ENCODE results near the gene ESAM.

The ESAM gene, protein sequence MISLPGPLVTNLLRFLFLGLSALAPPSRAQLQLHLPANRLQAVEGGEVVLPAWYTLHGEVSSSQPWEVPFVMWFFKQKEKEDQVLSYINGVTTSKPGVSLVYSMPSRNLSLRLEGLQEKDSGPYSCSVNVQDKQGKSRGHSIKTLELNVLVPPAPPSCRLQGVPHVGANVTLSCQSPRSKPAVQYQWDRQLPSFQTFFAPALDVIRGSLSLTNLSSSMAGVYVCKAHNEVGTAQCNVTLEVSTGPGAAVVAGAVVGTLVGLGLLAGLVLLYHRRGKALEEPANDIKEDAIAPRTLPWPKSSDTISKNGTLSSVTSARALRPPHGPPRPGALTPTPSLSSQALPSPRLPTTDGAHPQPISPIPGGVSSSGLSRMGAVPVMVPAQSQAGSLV

DNA sequence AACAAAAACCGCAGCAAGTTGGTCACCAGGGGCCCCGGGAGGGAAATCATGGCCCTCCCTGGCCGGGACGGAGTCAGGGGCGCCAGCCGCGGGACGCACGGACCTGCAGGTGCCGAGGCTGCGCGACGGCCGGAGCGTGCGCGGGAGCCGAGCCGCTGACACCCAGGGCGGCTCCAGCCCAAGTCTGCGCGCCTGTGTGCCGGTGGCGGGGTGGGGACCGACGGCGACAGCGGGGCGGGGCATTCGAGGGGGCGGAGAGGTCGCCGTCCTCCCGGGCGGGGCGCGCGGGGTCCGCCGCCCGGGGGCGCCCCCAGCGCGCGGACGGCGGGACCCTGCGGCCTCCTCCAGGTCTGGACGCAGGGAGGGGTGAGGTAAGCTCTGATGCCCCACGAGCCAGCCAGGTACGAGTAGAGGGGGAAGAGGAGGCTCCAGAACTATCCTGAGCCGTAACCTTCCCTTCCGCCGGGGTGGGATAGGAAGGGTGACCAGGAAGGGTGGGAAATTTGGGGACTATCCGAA is at the start of gene ESAM:
TSS of gene ESAM (minus strand) at position 186 of the 519 bp plus-strand sequence. CDS start at position 50, 136 bp downstream.
- DNase-seq (ENCODE audit: low read depth in 1 of 2, low spot score in 1 of 2) = no peak

DNA sequence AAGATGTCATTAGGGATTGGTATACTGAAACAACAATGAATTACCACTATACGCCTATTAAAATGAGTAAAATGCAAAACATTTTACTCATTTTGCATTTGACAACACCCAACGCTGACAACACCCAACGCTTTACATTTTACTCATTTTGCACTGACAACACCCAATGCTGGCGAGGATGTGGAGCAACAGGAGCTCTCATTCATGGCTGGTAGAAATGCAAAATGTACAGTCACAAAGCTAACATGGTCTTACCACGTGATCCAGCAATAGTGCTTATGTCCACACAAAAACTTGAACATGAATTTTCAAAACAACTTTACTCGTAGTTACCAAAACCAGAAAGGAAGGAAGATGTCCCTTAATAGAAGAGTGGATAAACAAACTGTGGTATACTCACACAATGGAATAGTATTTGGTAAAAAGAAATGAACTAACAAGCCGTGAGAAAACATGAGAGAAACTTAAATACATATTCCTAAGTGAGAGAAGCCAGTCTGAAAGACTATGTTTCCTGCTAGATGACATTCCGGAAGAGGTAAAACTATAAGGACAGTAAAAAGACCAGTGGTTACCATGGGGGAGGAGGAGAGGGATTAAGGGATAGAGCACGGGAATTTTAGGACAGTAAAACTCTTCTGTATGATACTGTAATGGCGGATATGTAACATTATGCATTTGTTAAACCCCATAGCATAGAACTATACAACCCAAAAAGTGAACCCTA is 49.5 kb upstream of the ESAM start:
- no peak for DNase-seq (ENCODE audit: low read depth in 1 of 2, low spot score in 1 of 2)

DNA sequence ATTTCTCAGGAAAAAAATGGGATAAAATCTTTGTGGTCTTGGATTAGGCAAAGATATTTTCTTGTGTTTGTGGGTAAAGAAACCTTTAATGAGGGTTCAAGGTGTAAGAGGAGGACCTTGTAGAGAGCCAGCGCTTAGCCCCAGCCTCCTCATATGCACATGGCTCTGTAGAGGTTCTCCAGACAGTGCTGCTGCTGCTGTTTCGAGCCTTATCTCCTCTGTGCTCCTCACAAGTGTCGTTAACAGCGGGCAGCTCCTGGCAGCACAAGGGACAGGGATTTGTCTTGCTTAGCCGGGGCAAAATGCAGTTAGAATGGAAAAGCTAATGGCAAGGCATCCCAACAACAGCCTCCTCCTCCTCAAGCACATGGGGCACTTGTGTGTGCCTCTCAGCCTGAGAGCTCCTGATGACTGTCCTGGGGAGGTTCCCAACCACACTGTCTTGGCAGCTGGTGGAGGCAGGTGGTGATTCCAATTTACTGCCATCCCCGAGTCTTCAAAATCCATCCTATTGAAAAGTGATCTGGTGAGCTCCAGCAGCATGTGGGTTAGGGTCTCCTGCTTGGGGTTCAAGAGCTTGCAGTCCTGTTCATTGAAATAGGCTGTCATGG is 45.7 kb upstream of the ESAM start:
- no peak for DNase-seq (ENCODE audit: low read depth in 1 of 2, low spot score in 1 of 2)

DNA sequence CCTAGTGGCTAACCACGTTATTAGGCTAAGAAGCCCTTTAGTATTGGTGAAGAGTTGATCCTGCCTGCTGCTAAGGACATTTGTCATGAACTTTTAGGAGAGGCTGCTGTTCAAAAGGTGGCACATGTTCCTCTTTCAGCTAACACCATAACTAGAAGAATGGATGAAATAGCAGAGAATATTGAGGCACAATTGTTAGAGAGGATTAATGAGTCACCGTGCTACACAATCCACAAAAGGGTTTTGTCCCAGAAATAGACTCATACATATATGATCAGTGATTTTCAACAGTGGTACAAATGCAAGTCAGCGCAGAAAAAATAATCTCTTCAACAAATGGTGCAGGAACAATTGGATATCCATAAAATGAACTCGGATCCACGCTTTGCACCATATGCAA is 45.1 kb upstream of the ESAM start:
- no peak for DNase-seq (ENCODE audit: low read depth in 1 of 2, low spot score in 1 of 2)

DNA sequence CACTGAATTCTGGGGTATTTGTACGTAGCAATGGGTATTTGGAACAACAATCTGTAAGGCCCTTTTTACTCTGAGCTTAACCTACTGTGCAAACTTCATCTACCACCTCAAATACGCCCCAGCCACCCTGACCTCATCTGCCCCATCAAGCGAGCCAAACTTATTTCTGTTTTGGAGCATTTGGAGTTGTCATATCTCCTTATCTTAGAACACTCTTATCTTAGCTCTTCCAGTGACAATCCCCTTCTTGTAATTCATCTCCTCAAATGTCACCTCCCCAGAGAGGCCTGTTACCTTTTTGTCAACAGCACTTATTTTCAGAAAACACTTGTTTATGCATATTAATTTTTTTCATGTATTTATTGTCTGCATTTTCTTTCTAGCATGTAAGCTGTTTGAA is 42.8 kb upstream of the ESAM start:
- DNase-seq (ENCODE audit: low read depth in 1 of 2, low spot score in 1 of 2) = no peak

DNA sequence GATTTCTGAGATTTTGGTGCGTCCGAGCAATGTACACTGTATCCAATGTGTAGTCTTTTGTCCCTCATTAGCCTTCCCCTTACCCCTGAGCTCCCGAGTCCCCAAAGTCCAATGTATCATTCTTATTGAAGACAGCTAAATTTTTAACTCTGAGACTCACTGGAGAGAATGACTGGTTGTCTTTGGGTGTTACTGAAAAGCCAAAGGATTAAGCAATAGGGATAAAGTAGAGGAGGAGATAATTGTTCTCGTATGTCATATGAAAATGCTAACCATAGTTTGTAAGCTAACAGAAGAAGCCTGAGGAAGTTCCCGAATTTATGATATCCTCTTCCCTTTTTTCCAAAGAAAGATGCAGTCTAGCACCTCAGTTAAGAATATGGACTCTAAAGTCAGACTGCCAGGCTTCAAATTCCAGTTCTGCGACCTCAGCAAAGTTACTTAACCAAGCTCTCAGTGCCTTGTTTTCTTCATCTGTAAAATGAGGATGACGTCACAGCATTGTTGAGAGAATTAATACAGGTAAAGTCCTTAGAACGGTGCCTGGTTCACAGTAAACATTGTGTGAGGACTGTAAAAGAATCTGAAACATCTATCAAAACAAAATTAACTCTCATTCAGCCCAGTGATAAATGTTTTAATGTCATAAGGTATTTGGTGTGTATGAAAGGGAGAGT is 39.7 kb upstream of the ESAM start:
- DNase-seq (ENCODE audit: low read depth in 1 of 2, low spot score in 1 of 2) = no peak

DNA sequence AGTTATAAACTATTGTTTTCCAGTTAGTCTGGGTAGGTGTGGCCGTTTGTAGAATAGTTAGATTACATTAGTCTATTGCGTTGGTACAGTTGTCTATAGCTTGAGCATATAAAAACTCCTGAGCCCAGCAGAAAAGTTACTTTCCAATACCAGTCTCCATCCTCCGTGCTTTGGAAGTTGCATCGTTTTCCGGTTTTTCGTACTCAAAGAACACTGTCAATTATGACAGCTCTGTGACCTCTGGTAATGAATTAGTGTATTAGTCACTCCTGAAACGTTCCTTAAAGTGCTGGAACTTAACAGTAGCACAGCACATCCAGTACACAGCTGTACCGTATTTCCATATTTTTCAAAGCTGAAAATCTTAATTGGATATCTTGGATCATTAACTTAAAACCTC is 38.9 kb upstream of the ESAM start:
- DNase-seq (ENCODE audit: low read depth in 1 of 2, low spot score in 1 of 2) = no peak

DNA sequence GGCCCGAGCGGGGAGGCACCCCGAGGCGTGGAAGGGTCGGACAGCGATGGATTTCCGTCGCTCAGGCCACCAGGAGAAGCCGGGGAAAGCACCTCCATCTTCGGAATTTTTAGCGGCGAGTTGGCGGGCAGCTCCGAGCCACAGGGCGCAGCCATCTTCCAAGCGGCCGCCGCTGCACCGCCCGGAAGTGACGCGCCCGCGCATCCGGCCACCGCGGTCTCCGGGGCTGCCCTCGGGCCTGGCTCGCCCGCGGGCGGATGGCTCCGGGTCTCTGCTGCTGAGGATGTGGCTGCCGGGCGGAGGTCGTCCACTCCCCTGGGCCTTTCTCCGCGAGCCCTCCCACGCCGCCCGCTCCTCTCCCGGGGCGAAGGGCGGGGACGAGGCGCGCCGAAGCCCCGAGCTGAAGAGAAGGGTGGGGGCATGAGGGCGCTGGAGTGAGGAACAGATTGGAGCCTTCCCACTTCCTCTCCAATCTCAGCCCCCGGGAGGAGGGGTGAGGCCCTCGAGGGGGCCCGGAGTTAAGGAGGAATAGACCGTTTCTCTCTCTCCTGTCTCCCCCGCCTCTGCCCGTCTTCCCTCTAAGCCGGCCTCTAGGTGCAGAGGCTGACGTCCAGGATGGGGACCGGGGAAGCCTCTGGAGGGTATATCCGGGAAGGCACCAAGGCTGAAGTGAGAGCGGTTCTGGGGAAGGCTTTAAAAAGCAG is 38.3 kb upstream of the ESAM start, which contains the start of gene MSANTD2:
TSS of gene MSANTD2 (minus strand) at position 181 of the 704 bp plus-strand sequence. CDS start at position 155, 26 bp downstream.
- peak; percentile 68 to 71 for DNase-seq (ENCODE audit: low read depth in 1 of 2, low spot score in 1 of 2)

DNA sequence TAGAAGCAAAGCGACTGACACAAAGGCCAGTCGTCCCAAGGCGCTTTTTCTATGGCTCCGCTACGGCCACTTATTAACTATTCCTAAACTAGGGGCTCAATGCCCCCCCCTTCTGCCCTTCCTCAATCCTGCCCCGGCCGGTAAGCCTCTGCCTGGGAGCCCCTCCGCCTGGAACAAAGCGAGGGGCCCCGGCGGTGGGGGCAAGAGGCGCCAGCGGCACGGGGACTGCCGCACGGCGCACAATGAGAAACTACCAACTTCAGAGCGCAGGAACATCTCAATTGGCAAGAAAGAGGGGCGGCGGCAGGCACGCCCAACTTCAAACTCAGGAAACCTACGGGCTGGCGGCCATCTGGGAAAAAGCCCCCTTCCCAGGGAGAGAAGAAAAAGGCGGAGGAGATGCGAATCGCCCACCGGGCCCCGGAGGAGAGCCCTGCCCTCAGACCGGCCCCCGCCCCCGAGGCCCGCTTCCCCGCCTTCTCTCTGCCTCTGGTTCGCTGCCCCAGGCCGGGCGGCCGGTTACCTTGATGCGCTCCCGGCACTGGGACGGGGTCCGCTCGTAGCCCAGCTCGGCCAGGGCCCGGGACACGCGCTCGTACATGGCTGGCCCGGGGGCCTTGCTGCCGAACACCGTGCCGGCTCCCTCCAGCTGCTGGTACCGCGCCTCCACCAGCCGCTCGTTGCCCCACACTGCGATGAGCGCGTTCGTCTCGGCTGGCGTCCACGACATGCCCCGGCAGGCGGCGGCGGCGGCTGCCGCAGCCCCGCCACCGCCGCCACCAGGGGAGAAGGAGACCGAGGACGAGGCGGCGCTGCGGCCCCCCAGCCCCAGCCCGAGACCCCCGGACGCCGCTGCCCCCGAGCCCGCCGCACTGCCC is 37.5 kb upstream of the ESAM start:
- peak in 1 of 2 donors; percentile 9 for DNase-seq (ENCODE audit: low read depth in 1 of 2, low spot score in 1 of 2)

DNA sequence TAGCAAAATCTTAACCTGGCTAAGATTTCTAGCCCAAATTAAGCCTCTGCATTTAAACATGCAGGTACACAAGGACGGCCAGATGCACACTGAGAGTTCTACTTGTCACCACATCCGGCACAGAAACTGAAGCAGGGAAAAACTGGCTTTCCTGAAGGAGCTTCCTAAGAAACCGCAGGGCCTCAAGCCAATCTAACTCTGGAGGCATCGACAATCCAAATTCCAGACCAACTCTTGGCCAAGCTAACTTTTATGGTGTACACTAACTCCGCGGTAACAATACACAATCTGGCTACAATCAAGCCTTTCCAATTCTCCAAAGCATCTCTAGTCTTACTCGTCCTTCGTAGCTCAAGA is 36.9 kb upstream of the ESAM start:
- no peak for DNase-seq (ENCODE audit: low read depth in 1 of 2, low spot score in 1 of 2)

DNA sequence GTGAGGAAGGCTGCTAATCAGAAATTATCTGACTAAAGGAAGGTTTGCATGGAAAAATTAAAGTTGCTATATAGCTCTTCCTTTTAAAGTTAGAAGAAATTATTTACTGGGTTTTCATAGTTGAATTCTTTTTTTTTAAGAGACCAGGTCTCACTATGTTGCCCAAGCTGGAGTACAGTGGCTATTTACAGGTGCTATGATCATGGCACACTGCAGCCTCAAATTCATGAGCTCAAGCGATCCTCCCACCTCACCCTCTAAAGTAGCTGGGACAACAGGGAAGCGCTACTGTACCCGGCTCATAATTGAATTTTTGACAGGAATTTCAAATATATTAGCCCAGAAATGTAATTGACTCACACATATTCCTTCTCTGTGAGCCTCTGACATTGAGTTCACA is 34.2 kb upstream of the ESAM start:
- DNase-seq (ENCODE audit: low read depth in 1 of 2, low spot score in 1 of 2) = no peak

DNA sequence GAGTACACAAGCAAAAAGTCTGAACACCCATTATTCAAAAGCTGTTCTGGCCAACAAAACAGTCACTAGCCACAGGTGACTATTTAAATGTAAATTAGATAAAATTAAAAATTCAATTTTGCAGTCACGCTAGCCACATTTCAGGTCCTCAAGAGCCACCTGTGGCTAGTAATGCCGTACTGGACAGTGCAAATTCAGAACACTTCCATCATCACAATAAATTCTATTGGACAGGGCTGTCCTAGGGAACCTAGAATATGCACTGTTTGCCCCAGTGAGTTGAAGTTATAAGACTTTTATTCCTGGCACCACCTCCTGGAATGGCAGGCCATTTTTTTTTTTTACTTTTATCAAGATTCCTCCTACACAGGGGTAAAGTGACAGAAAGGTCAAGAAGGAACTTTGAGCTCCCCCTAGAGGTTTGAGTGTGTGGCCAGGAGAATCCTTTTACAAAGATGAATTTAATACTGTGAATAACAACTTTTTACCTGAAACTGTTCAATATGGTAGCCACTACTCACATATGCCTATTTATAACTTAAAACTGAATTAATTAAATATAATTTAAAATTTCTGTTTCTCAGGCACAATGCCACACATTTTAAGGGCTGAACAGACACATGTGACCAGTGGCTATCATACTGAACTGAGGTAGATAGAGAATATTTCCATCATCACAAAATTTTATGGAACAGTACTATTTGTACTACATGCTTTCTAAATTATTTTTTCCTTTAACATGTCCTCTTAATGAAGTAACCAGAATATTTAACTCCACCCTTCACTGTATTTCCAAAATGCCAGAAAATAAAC is 31.6 kb upstream of the ESAM start:
- no peak for DNase-seq (ENCODE audit: low read depth in 1 of 2, low spot score in 1 of 2)

DNA sequence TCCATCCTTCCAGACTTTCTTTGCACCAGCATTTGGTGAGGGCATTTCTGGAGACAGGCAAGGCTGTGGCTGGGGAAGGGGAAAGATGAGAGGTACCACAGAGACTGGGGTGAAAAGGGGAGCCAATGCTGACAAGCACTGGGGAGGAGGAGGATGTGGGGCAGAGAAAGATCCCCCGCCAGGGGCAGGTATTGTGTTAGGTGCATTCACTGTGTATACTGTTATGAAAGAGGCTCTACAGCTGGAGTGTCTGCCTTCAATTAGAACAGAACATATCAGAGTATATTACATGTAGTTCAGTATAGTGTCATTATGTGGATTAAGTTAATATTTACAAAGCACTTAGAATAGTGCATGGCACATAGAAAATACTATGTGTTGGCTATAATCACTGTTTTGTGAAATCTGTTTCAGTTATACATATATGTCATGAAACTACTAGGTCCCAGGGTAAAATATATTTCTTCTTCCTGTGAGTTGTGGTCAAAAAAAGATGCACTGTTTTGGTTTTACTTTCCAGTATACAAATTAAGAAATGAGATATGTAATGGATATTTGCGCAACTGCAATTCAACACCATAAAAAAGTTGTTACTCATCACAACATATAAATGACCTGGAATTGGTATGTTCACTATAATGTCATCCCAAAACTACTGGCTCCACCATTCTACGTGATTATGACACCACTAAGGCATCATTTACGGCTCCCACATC is 29.7 kb upstream of the ESAM start:
- no peak for DNase-seq (ENCODE audit: low read depth in 1 of 2, low spot score in 1 of 2)

DNA sequence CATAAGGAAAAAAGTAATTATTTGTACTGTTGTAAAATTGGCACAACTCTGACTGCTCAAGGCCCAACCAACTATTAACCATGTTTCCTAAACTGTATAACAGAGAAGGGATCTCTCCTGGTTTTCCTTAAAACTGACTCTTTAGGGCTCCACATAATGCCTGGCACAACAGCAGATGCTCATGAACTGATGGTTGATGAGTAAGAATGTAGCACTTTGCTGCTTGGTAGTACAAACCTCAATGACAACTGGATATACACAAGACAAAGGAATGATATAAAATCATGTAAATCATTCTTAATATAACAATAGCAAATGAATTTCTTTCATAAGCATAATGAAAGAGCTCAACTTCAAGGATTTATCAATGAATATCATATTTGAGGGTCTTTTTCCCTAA is 26.4 kb upstream of the ESAM start:
- DNase-seq (ENCODE audit: low read depth in 1 of 2, low spot score in 1 of 2) = no peak

DNA sequence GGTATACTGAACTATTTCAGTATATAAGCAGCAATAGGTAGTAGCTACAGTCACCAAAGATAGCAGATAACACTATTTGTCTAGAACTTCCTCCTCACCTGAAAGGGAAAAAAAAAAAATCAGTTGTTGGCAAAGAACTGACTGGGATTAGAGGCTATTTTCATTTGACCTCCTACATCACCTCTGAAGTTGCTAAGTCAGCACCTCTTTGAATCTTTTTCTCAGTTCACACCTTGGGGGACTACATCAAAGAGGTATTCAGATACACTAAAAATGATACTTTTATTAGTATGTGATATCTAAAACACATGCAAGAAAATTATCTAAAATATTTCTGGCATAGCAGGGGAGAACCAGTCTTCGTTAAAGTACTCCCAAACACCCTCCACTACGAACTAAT is 22.0 kb upstream of the ESAM start:
- no peak for DNase-seq (ENCODE audit: low read depth in 1 of 2, low spot score in 1 of 2)

DNA sequence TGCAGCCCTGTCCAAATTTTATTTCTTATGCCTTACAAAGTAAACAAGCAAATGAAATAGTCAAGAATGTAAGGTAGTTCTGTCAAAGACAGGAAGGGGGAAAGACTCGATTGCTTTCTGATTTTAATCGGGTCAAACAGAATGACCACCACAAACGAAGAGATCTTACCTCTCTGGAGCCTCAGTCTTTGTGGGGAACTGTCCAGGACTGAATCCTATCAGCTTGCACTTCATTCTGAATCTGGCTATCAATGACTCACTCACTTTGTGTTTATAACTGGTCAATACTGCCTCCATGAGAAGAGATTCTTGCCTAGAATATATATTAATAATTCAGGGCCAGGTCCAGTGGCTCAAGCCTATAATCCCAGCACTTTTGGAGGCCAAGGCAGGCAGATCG is 20.9 kb upstream of the ESAM start:
- no peak for DNase-seq (ENCODE audit: low read depth in 1 of 2, low spot score in 1 of 2)

DNA sequence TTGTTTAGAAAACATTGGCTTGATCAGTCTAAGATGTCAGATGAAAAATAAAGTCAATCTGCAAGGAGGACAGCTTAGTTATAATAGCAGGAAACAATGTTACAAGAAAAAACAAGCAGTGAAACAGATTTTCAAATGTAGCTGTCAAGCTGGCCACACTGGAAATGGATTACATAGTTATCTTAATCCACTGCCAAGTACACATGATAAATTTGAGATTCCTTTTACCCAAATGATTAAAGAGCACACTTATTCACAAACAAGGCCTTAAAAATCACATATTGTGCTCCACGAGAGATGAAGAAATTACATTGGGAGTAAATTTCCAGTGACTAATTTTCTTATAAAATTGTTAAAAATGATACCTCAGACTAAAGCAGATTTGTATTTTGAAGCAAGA is 17.5 kb upstream of the ESAM start:
- no peak for DNase-seq (ENCODE audit: low read depth in 1 of 2, low spot score in 1 of 2)

DNA sequence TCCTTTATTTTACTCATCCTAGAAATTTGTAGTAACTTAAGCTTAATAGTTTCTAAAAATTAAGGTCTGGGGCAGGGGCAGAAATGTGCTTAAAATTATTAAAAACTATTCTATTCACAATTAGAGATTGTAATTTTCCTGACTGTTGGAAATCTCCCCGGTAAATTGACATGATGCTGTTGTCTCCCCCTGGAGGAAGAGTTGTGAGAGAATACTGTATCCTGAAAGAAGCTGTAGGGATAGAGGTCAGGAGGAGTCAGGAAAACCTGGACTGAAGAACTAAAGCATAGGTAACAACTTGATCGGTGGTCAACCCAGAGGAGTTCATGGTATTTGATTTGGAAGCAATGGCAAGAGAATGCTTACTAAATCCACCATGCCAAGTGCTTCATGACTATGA is 16.2 kb upstream of the ESAM start:
- DNase-seq (ENCODE audit: low read depth in 1 of 2, low spot score in 1 of 2) = no peak

Measured in activated CD4-positive, alpha-beta T cell treated with anti-CD3 and anti-CD28 coated beads, Interleukin-2, amount 50 U/mL, for 24 hours (primary cell).